Peyer's patch (tissue), 4 donors: ENCODE data around the gene FAM131C. TPM values are rescaled to one million over a fixed set of nuclear protein-coding genes. Genes with fewer than 3 reads are reported as not detected.
A peak's percentile ranks its signal among the peaks of the same experiment; 100 is the strongest.

Source experiments
- DNase-seq, 3 donors: peaks; one replicate each; pipeline ENCODE4 v3.0.0-alpha.2; 2017 to 2019
- H3K27ac ChIP-seq, 4 donors: fragments of 200-600 bp; sonication (generic); one replicate each; pipeline ENCODE4 v1.5.1; 2016 to 2019
- H3K27me3 ChIP-seq, 2 donors: fragments of 200-600 bp; sonication (generic); one replicate each; pipeline ENCODE4 v1.5.1; 2019
- H3K36me3 ChIP-seq, 3 donors: fragments of 200-600 bp; sonication (generic); one replicate each; pipeline ENCODE4 v1.5.1; 2016 to 2019
- H3K4me1 ChIP-seq, 4 donors: fragments of 200-600 bp; sonication (generic); one replicate each; pipeline ENCODE4 v1.5.1; 2016 to 2019
- H3K4me3 ChIP-seq, 4 donors: fragments of 200-600 bp; sonication (generic); 1 replicate in 3 of 4; 2 replicates in 1 of 4; pipeline ENCODE4 v1.5.1; 2016 to 2019; ENCODE audit warnings: mild to moderate bottlenecking in 1 of 4
- H3K9me3 ChIP-seq, 4 donors: fragments of 200-600 bp; sonication (generic); one replicate each; pipeline ENCODE4 v1.5.1; 2016 to 2019; ENCODE audit warnings: mild to moderate bottlenecking in 1 of 4
- POLR2A ChIP-seq, 2 donors: fragments of 450-650 bp; IDR thresholded peaks; one replicate each; pipeline ENCODE4 v1.5.1; 2017; ENCODE audit warnings: antibody characterized with exemption in 2 of 2, mild to moderate bottlenecking in 2 of 2, moderate library complexity in 2 of 2
- total RNA-seq, 4 donors: library from RNA; depleted of rRNA; stranded (reverse); fragments of >200 nt; gene quantifications; one replicate each; pipeline ENCODE4 v1.1.0, GENCODE V29; 2016
- TF ChIP-seq, protein P1 (sequence below), 6 experiments: fragments of 450-650 bp in 4 of 6; fragments of 200-600 bp in 2 of 6; sonication (generic) in 1 of 6; IDR thresholded peaks; one replicate each; pipeline ENCODE4 v1.5.1; 2017 to 2019; ENCODE audit warnings: antibody characterized with exemption in 6 of 6, mild to moderate bottlenecking in 3 of 6, moderate library complexity in 1 of 6

Gene FAM131C
- total RNA-seq, 4 donors from 2014 or later, result 0.80 to 3.5 (median 2.3) TPM; not detected in 1

DNA sequence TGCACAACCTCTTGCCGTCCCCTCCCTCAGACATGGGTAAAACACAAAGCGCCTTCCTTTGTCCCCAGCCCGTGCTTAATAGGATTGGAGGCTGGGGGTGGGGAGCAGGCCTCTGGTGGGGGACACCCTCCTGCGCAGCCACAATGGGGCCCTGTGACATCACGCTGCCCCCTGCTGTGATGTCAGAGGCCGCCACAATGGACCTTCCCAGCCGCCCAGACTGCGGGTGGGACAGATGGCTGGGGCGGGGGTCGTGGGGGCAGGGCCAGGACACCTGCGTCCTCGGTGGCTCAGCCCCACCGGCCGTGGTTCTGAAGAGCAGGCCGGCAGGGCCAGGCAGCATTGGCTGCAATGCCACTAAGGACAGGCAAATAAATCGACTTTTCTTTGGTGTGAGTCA, 42.6 kb upstream of the FAM131C start:
- no peaks in the 10 kb centered on the region for H3K9me3 ChIP-seq
- no peak overlapping the region for H3K27ac ChIP-seq
- no peak overlapping the region for H3K4me3 ChIP-seq
- H3K27me3 ChIP-seq, result no peaks in the 10 kb centered on the region
- H3K36me3 ChIP-seq, result no peaks in the 10 kb centered on the region
- TF ChIP-seq POLR2A (IDR thresholded peaks at IDR 0.05), result no peak
- TF ChIP-seq, protein P1, sequence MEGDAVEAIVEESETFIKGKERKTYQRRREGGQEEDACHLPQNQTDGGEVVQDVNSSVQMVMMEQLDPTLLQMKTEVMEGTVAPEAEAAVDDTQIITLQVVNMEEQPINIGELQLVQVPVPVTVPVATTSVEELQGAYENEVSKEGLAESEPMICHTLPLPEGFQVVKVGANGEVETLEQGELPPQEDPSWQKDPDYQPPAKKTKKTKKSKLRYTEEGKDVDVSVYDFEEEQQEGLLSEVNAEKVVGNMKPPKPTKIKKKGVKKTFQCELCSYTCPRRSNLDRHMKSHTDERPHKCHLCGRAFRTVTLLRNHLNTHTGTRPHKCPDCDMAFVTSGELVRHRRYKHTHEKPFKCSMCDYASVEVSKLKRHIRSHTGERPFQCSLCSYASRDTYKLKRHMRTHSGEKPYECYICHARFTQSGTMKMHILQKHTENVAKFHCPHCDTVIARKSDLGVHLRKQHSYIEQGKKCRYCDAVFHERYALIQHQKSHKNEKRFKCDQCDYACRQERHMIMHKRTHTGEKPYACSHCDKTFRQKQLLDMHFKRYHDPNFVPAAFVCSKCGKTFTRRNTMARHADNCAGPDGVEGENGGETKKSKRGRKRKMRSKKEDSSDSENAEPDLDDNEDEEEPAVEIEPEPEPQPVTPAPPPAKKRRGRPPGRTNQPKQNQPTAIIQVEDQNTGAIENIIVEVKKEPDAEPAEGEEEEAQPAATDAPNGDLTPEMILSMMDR (IDR thresholded peaks at IDR 0.05), result no peak
- DNase-seq, result peak in 1 of 3 donors; percentile 11
- no peaks in the 10 kb centered on the region for H3K4me1 ChIP-seq

DNA sequence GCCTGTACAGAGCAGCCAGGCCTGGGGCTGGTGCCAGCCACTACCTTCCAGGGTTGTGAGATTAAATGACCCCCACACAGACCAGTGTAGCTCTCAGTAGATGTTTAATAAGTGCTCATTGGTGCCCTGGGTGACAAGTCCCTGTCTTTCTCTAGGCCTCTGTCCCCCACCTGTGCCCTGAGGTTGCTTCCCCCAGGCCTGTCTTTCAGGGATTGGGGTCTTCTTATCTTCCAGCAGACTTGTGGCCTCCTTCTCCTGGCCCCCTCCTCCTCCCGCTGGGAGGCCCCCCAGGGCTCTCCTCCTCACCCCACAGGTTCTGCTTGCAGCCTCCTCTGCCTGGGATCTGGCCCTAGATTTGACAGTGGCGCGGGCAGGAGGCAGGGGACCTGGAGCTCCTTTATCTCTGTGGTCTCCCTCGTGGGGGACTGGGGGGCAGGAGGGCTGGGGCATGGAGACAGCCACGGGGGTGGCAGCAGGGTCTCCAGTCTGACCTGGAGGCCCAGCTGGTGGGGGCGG, 42.1 kb upstream of the FAM131C start:
- DNase-seq, result peak in 1 of 3 donors; percentile 14
- Histone ChIP-seq H3K9me3 (no peaks in the 10 kb centered on the region), H3K4me1 (no peaks in the 10 kb centered on the region), H3K27ac (no peak overlapping the region), H3K27me3 (no peaks in the 10 kb centered on the region), H3K36me3 (no peaks in the 10 kb centered on the region), H3K4me3 (no peak overlapping the region)
- no peak for TF ChIP-seq POLR2A (IDR thresholded peaks at IDR 0.05)
- TF ChIP-seq, protein P1 (IDR thresholded peaks at IDR 0.05), result no peak

DNA sequence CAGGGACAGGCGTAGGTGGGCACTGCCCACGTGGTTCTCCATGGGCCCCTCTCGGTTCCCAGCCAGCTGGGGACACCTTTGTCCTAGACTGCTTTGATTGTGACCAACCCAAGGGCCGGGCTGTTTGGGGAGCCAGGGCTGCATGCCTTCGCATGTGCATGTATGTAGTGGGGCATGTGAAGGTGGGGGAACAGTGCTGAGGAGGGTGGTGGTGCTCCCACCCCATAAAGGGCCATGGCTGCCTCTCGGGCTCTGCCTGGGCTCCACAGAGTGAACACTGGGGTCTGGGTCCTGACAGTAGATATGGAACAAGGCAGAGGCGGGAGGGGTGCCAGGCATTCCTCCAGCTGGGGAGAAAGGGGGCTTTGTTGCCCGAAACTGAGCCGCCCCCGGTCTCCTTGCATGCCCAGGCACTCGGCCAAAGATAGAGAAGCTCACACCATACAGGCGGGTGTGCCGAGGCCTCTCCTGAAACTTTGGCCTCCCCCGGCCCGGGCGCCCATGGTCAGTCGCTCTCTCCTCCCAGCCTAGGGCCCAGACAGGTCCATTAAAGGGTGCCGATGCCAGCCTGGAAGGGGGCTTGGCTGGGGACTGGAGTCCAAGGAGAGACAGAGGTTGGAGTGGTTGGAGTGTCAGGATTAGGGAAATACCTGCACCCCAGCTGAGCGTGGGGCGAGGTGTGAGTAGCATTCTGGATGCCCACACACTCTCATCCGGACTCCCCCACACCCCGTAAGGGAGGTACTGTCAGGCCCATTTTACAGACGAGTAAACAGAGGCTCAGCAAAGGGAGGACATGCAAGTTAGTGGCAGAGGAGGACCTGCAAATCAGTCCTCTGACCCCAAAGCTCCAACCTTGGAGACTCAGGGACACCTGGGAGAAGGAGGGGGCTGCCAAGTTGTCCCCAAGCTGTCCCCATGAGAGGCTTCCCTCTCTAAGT, 41.3 kb upstream of the FAM131C start:
- H3K27me3 ChIP-seq, result no peaks in the 10 kb centered on the region
- no peak overlapping the region for H3K27ac ChIP-seq
- no peaks in the 10 kb centered on the region for H3K4me1 ChIP-seq
- peak in 1 of 3 donors; percentile 27 for DNase-seq
- no peaks in the 10 kb centered on the region for H3K36me3 ChIP-seq
- no peak for TF ChIP-seq POLR2A (IDR thresholded peaks at IDR 0.05)
- TF ChIP-seq, protein P1 (IDR thresholded peaks at IDR 0.05), result no peak
- no peaks in the 10 kb centered on the region for H3K9me3 ChIP-seq
- H3K4me3 ChIP-seq, result no peak overlapping the region

GRCh38 chr1:16112596-16113555, 39.4 kb upstream of the FAM131C start:
- peaks cover 0 to 11% (median 2%) of the 10 kb centered on the region in 4 donors for H3K9me3 ChIP-seq
- H3K36me3 ChIP-seq, result no peaks in the 10 kb centered on the region
- no peak overlapping the region for H3K4me3 ChIP-seq
- no peaks in the 10 kb centered on the region for H3K27me3 ChIP-seq
- H3K27ac ChIP-seq, result no peak overlapping the region
- DNase-seq, result peak in 1 of 3 donors; percentile 50
- H3K4me1 ChIP-seq, result no peaks in the 10 kb centered on the region
- TF ChIP-seq, protein P1 (IDR thresholded peaks at IDR 0.05), result no peak
- no peak for TF ChIP-seq POLR2A (IDR thresholded peaks at IDR 0.05)
